ENCODE data around the gene FANCB. TPM values are rescaled to one million over a fixed set of nuclear protein-coding genes. Genes with fewer than 3 reads are reported as not detected.

FANCB gene
- polyA plus RNA-seq, 1 of the 3 experiments (the other 2 are of a cell fraction): 0.81 TPM

- Histone ChIP-seq H3K4me1 (ENCODE audit: control insufficient read depth in 1 of 2, insufficient read depth in 2 of 2, low read depth in 1 of 2, low read length in 1 of 2) (peaks cover 5 to 9% of the 10 kb centered on the region in 2 experiments; a peak in 2 of 4 replicates), H3K27me3 (ENCODE audit: insufficient read depth) (no peaks in the 10 kb centered on the region), H3K9me2 (no peaks in the 10 kb centered on the region), H3K9me3 (no peaks in the 10 kb centered on the region), H3K9ac (no peak overlapping the region), H3K27ac (ENCODE audit: low read depth in 2 of 2, low read length in 1 of 2) (peak overlapping the region; percentile 44 to 53; a peak in 3 of 4 replicates), H3F3A (replicated peaks; ENCODE audit: insufficient read depth) (peaks cover 7% of the 10 kb centered on the region), H4K20me1 (ENCODE audit: insufficient read depth) (no peaks in the 10 kb centered on the region), H2AFZ (ENCODE audit: low read depth) (no peak overlapping the region), H3K79me2 (ENCODE audit: insufficient read depth) (no peaks in the 10 kb centered on the region), H3K4me2 (no peak overlapping the region), H3K36me3 (replicated peaks in 1 of 2; ENCODE audit: control insufficient read depth in 1 of 2, insufficient read depth in 2 of 2, low read length in 1 of 2) (peaks cover 5 to 10% of the 10 kb centered on the region in 2 experiments), H3K4me3 (ENCODE audit: low read depth in 2 of 2, low read length in 1 of 2) (no peak overlapping the region)
- ChIA-PET POLR2A (no interaction called here), CTCF (no interaction called here)
- no peak for DNase-seq
- no peak for TF ChIP-seq MEF2A (IDR thresholded peaks at IDR 0.05; ENCODE audit: borderline replicate concordance, low read depth)
- TF ChIP-seq, protein P1, sequence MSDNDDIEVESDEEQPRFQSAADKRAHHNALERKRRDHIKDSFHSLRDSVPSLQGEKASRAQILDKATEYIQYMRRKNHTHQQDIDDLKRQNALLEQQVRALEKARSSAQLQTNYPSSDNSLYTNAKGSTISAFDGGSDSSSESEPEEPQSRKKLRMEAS (IDR thresholded peaks at IDR 0.05; ENCODE audit: low read depth): no peak
- TF ChIP-seq, protein P2, sequence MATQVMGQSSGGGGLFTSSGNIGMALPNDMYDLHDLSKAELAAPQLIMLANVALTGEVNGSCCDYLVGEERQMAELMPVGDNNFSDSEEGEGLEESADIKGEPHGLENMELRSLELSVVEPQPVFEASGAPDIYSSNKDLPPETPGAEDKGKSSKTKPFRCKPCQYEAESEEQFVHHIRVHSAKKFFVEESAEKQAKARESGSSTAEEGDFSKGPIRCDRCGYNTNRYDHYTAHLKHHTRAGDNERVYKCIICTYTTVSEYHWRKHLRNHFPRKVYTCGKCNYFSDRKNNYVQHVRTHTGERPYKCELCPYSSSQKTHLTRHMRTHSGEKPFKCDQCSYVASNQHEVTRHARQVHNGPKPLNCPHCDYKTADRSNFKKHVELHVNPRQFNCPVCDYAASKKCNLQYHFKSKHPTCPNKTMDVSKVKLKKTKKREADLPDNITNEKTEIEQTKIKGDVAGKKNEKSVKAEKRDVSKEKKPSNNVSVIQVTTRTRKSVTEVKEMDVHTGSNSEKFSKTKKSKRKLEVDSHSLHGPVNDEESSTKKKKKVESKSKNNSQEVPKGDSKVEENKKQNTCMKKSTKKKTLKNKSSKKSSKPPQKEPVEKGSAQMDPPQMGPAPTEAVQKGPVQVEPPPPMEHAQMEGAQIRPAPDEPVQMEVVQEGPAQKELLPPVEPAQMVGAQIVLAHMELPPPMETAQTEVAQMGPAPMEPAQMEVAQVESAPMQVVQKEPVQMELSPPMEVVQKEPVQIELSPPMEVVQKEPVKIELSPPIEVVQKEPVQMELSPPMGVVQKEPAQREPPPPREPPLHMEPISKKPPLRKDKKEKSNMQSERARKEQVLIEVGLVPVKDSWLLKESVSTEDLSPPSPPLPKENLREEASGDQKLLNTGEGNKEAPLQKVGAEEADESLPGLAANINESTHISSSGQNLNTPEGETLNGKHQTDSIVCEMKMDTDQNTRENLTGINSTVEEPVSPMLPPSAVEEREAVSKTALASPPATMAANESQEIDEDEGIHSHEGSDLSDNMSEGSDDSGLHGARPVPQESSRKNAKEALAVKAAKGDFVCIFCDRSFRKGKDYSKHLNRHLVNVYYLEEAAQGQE (IDR thresholded peaks at IDR 0.05; ENCODE audit: low read depth, low read length): no peak
- no peak for TF ChIP-seq CHD2 (IDR thresholded peaks at IDR 0.05; ENCODE audit: low read length, partially characterized antibody)
- TF ChIP-seq ZBTB33 (IDR thresholded peaks at IDR 0.05; ENCODE audit: borderline replicate concordance, low read depth): no peak
- TF ChIP-seq GATA2 (CRISPR knock-in tag; IDR thresholded peaks at IDR 0.05): no peak
- TF ChIP-seq TEAD4 (IDR thresholded peaks at IDR 0.05; ENCODE audit: borderline replicate concordance, insufficient read depth): no peak
- TF ChIP-seq RAD21 (IDR thresholded peaks at IDR 0.05; ENCODE audit: low read length): no peak
- TF ChIP-seq IRF3 (IDR thresholded peaks at IDR 0.05; ENCODE audit: low read depth, low read length): no peak
- no peak for TF ChIP-seq TAF1 (IDR thresholded peaks at IDR 0.05; ENCODE audit: borderline replicate concordance, low read depth, low read length)
- WGBS (ENCODE audit: low lambda C conversion rate): 38% methylated on average over 3 of the region's 3 CpGs
Observed at GRCh38 chrX:14915596-14915995, 42.7 kb upstream of the FANCB start.
